Measurements from ENCODE around the gene CFAP68. TPM values are rescaled to one million over a fixed set of nuclear protein-coding genes. Genes with fewer than 3 reads are reported as not detected.
A peak's percentile ranks its signal among the peaks of the same experiment; 100 is the strongest.

CFAP68 gene
- total and polyA plus RNA-seq, 2 of the 13 experiments (the other 11 are each of a cell fraction or from before 2014, with no cell fraction given): 22.2 to 25.6 TPM

DNA sequence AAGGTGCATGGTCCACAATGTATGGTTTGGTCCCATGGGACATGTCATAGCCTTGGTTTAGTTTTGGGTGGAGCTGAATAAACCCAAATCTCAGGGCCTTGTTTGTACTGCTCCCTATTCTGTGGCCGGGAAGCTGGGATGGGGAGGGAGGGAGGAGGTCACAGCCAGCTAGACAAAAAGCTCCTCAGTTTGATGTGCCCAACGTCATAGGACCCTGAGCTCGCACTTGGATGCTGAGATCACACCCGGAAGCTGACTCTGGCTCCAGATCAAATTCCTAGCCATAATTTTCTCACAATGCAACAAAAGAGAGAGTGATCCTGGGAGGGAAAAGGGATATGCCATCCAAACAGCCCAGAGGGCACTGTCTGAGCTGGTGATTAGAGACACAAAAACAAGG lies 34.7 kb downstream of the CFAP68 start:
- Histone ChIP-seq H3K4me1 (ENCODE audit: insufficient read depth, low read length) (peaks cover 70% of the 10 kb centered on the region), H3K4me2 (ENCODE audit: low read depth, low read length) (peak overlapping the region; percentile 46; the same call in 1 of the 2 replicates), H3K4me3 (replicated peaks in 1 of 3; ENCODE audit: insufficient read depth in 1 of 3, low read depth in 2 of 3, low read length in 3 of 3) (peak overlapping the region in 1 of 3 experiments; percentile 32; a peak in 2 of 6 replicates), H3K9ac (ENCODE audit: insufficient read depth, low read depth, low read length) (no peak overlapping the region), H4K20me1 (ENCODE audit: insufficient read depth, low read length) (no peaks in the 10 kb centered on the region), H2AFZ (ENCODE audit: low read length) (no peak overlapping the region), H3K27ac (ENCODE audit: extremely low read length, insufficient read depth, low read length) (no peak overlapping the region), H3K9me3 (ENCODE audit: low read length) (no peaks in the 10 kb centered on the region), H3K79me2 (ENCODE audit: insufficient read depth, low read length) (no peaks in the 10 kb centered on the region), H3K27me3 (ENCODE audit: control insufficient read depth in 1 of 2, insufficient read depth in 2 of 2, low read length in 2 of 2) (no peaks in the 10 kb centered on the region; a peak in 1 of 5 replicates), H3K36me3 (replicated peaks in 1 of 2; ENCODE audit: control insufficient read depth in 1 of 2, insufficient read depth in 2 of 2, low read length in 2 of 2) (no peaks in the 10 kb centered on the region)
- no peak for TF ChIP-seq PTBP1 (IDR thresholded peaks at IDR 0.05; ENCODE audit: low read depth, low read length, poor library complexity, severe bottlenecking)
- TF ChIP-seq ELF1 (CRISPR knock-in tag; IDR thresholded peaks at IDR 0.05): 0 out of 2 replicates have a peak, but pooled peaks have one; percentile 18
- TF ChIP-seq ISL2 (CRISPR knock-in tag; IDR thresholded peaks at IDR 0.05): no peak
- no peak for TF ChIP-seq ZNF451 (CRISPR knock-in tag; IDR thresholded peaks at IDR 0.05)
- no peak for TF ChIP-seq ZSCAN31 (CRISPR knock-in tag; IDR thresholded peaks at IDR 0.05; ENCODE audit: low read depth)
- 0% methylated on average over 1 of the region's 4 CpGs for WGBS (ENCODE audit: low lambda C conversion rate)
- POLR2A ChIA-PET: interaction anchor here (1.1 to 1.9 kb wide), 2 partner anchors 13 to 43 kb away, joined by 3 to 7 read pairs; no protein-coding TSS in a partner anchor
- intact Hi-C loops (cut with micrococcal nuclease; ENCODE audit: unreplicated experiment) (no loop called here), in situ Hi-C loops (cut with HindIII; ENCODE audit: extremely low pct_ligation_motif_present, low pct_unique_long_range_greater_than_20kb) (no loop called here)
- CTCF ChIA-PET (ENCODE audit: low intra/inter-chr PET ratio, low total read pairs): no interaction called here
- ATAC-seq (no peak), DNase-seq (ENCODE audit: low spot score) (peak; percentile 46), FAIRE-seq (no peak)
- BruUV-seq (replicated peaks): no TSS peak

GRCh38 chr11:111916768-111917167 lies 37.4 kb downstream of the CFAP68 start:
- ATAC-seq: no peak
- FAIRE-seq: no peak
- BruUV-seq (replicated peaks): no TSS peak
- TF ChIP-seq ESRRA (CRISPR knock-in tag; IDR thresholded peaks at IDR 0.05; ENCODE audit: low read depth): no peak
- TF ChIP-seq MZF1 (CRISPR knock-in tag; IDR thresholded peaks at IDR 0.05; ENCODE audit: borderline replicate concordance): no peak
- no peaks in the 10 kb centered on the region for H3K9me3 ChIP-seq (ENCODE audit: low read length)
- intact Hi-C loops (cut with micrococcal nuclease; ENCODE audit: unreplicated experiment): no loop called here
- H3K79me2 ChIP-seq (ENCODE audit: insufficient read depth, low read length): no peaks in the 10 kb centered on the region
- POLR2A ChIA-PET: interaction anchor here (2.8 to 3.1 kb wide), 2 partner anchors 10 to 18 kb away, joined by 30 to 65 read pairs; no protein-coding TSS in a partner anchor
- DNase-seq (ENCODE audit: low spot score): no peak
- CTCF ChIA-PET (ENCODE audit: low intra/inter-chr PET ratio, low total read pairs): no interaction called here
- H3K27ac ChIP-seq (ENCODE audit: extremely low read length, insufficient read depth, low read length): no peak overlapping the region
- H3K9ac ChIP-seq (ENCODE audit: insufficient read depth, low read depth, low read length): no peak overlapping the region
- 23% methylated on average over 1 of the region's 1 CpG for WGBS (ENCODE audit: low lambda C conversion rate)
- no peak overlapping the region for H2AFZ ChIP-seq (ENCODE audit: low read length)
- no peaks in the 10 kb centered on the region; a peak in 1 of 5 replicates for H3K27me3 ChIP-seq (ENCODE audit: control insufficient read depth in 1 of 2, insufficient read depth in 2 of 2, low read length in 2 of 2)
- peaks cover 84% of the 10 kb centered on the region for H3K4me1 ChIP-seq (ENCODE audit: insufficient read depth, low read length)
- H3K4me3 ChIP-seq (replicated peaks in 1 of 3; ENCODE audit: insufficient read depth in 1 of 3, low read depth in 2 of 3, low read length in 3 of 3): no peak overlapping the region
- in situ Hi-C loops (cut with HindIII; ENCODE audit: extremely low pct_ligation_motif_present, low pct_unique_long_range_greater_than_20kb): no loop called here
- no peaks in the 10 kb centered on the region for H3K36me3 ChIP-seq (replicated peaks in 1 of 2; ENCODE audit: control insufficient read depth in 1 of 2, insufficient read depth in 2 of 2, low read length in 2 of 2)
- no peak overlapping the region for H3K4me2 ChIP-seq (ENCODE audit: low read depth, low read length)
- no peaks in the 10 kb centered on the region for H4K20me1 ChIP-seq (ENCODE audit: insufficient read depth, low read length)
